GM12891 (cell line): Measurements from ENCODE around the gene TULP4.

Experiments
- PAX5 ChIP-seq: IDR thresholded peaks from 2 replicates; pipeline ENCODE4 v1.6.1; 2011; ENCODE audit warnings: low read length, moderate library complexity, mild to moderate bottlenecking; ENCODE audit not compliant: insufficient read depth, severe bottlenecking
- POLR2A ChIP-seq: IDR thresholded peaks from 2 replicates; pipeline ENCODE4 v1.6.1; 2011; ENCODE audit warnings: low read depth, low read length, control low read depth
- POLR2AphosphoS5 ChIP-seq: IDR thresholded peaks from 2 replicates; pipeline ENCODE4 v1.6.1; 2011; ENCODE audit warnings: low read depth, low read length, control low read depth
- SPI1 ChIP-seq: IDR thresholded peaks from 2 replicates; pipeline ENCODE4 v1.6.1; 2011; ENCODE audit warnings: low read depth, low read length, control low read depth
- TAF1 ChIP-seq: IDR thresholded peaks from 2 replicates; pipeline ENCODE4 v1.6.1; 2011; ENCODE audit warnings: low read depth, low read length, control low read depth

DNA sequence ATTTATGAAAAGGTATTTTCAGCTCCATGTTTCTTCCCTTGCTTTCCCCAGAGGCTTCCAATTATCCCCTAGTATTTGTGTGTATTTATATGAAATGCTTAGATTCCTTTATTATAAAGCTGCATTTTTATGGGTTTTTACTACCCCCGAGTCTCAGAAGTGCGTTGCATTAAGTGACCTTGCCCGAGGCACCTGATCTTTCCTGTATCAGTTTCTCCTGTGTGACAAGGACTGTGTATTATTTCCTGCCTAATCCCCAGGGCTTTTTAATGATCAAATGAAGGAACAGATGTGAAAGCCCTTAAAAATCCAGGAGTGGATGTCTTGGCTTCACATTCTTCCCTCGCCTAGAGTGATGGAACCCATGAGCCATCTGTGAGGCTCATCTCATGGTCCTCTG lies 118.8 kb downstream of the TULP4 start:
- TF ChIP-seq POLR2A (no peak), POLR2AphosphoS5 (no peak), PAX5 (no peak), SPI1 (no peak), TAF1 (no peak)
